ENCODE measurements around the gene ZFP90.
"Not testable (repeated sequence)": the region's sequence is repeated elsewhere in the genome, so short reads cannot be mapped to it uniquely, and the experiment has no call there.

The ZFP90 gene

GRCh38 chr16:68538880-68539701 is at the start of gene ZFP90:
ZFP90 (plus strand) TSS chr16:68539291; CDS start chr16:68539793, 502 bp downstream.
- DNase-seq, result peak; percentile 77 to 91

- DNase-seq, result no peak
Measured at GRCh38 chr16:68490358-68490757, 48.7 kb upstream of the ZFP90 start.

- DNase-seq, result no peak
Measured at GRCh38 chr16:68490829-68491575, 48.1 kb upstream of the ZFP90 start.

GRCh38 chr16:68491576-68491950 is 47.5 kb upstream of the ZFP90 start:
- no peak for DNase-seq

- no peak for DNase-seq
Measured at GRCh38 chr16:68492151-68492542, 46.9 kb upstream of the ZFP90 start.

GRCh38 chr16:68492543-68493411 is 46.3 kb upstream of the ZFP90 start:
- no peak for DNase-seq

- DNase-seq, result no peak
Measured at GRCh38 chr16:68493412-68494070, 45.5 kb upstream of the ZFP90 start.

- not testable (repeated sequence) for DNase-seq
Measured at GRCh38 chr16:68494261-68494660, 44.8 kb upstream of the ZFP90 start.

GRCh38 chr16:68496689-68497088 is 42.4 kb upstream of the ZFP90 start:
- no peak for DNase-seq

- DNase-seq, result no peak
Measured at GRCh38 chr16:68499006-68499405, 40.1 kb upstream of the ZFP90 start.

- DNase-seq, result no peak
Measured at GRCh38 chr16:68503334-68503733, 35.8 kb upstream of the ZFP90 start.

GRCh38 chr16:68504066-68504465 is 35.0 kb upstream of the ZFP90 start:
- DNase-seq, result no peak

GRCh38 chr16:68506331-68507053 is 32.6 kb upstream of the ZFP90 start:
- DNase-seq, result no peak

- DNase-seq, result no peak
Measured at GRCh38 chr16:68508013-68508412, 31.1 kb upstream of the ZFP90 start.

GRCh38 chr16:68508641-68509240 is 30.4 kb upstream of the ZFP90 start:
- no peak for DNase-seq

- DNase-seq, result no peak
Measured at GRCh38 chr16:68509381-68509780, 29.7 kb upstream of the ZFP90 start.

- DNase-seq, result no peak
Measured at GRCh38 chr16:68510775-68511174, 28.3 kb upstream of the ZFP90 start.

GRCh38 chr16:68512183-68512582 is 26.9 kb upstream of the ZFP90 start:
- DNase-seq, result peak in 1 of 2 donors; percentile 64

GRCh38 chr16:68512742-68513141 is 26.3 kb upstream of the ZFP90 start:
- no peak for DNase-seq

GRCh38 chr16:68514511-68514910 is 24.6 kb upstream of the ZFP90 start:
- no peak for DNase-seq

- DNase-seq, result peak; percentile 14 to 35
Measured at GRCh38 chr16:68517606-68518166, 21.4 kb upstream of the ZFP90 start.

Data from inflammatory macrophage treated with lipopolysaccharide for 1 hour (primary cell).